RWPE2 (cell line): ENCODE data around the gene NAT10.

Experiments
- ATAC-seq: fragments of 200-7000 bp; cut with Tn5 transposase; 3 replicates; pipeline ENCODE4 v1.9.1; 2021; ENCODE audit warnings: low read depth
- DNase-seq: peaks from one replicate; pipeline ENCODE4 v3.0.0-alpha.2; 2020; ENCODE audit warnings: low spot score
- H3K27ac ChIP-seq: fragments of 450-650 bp; 2 replicates; pipeline ENCODE4 v1.5.1; 2017; ENCODE audit warnings: mild to moderate bottlenecking; ENCODE audit not compliant: poor library complexity, severe bottlenecking
- H3K27me3 ChIP-seq: fragments of 250-450 bp; sonication (Bioruptor Pico); 2 replicates; pipeline ENCODE4 v1.5.1; 2021; ENCODE audit warnings: mild to moderate bottlenecking, moderate library complexity; ENCODE audit not compliant: insufficient read depth, poor library complexity, severe bottlenecking
- H3K36me3 ChIP-seq: fragments of 250-450 bp; sonication (Bioruptor Pico); 2 replicates; pipeline ENCODE4 v1.5.1; 2020; ENCODE audit warnings: low read depth, mild to moderate bottlenecking, moderate library complexity
- H3K4me1 ChIP-seq: fragments of 250-450 bp; sonication (Bioruptor Pico); 2 replicates; pipeline ENCODE4 v1.5.1; 2021; ENCODE audit warnings: mild to moderate bottlenecking, moderate library complexity; ENCODE audit not compliant: insufficient read depth, poor library complexity, severe bottlenecking
- H3K4me3 ChIP-seq: fragments of 250-450 bp; sonication (Bioruptor Pico); 2 replicates; pipeline ENCODE4 v1.5.1; 2021; ENCODE audit warnings: mild to moderate bottlenecking, moderate library complexity; ENCODE audit not compliant: severe bottlenecking
- H3K9me3 ChIP-seq: fragments of 250-450 bp; sonication (Bioruptor Pico); 2 replicates; pipeline ENCODE4 v1.5.1; 2021; ENCODE audit warnings: mild to moderate bottlenecking, moderate library complexity; ENCODE audit not compliant: severe bottlenecking
- TF ChIP-seq, protein P1 (sequence below): fragments of 450-650 bp; IDR thresholded peaks from one replicate; pipeline ENCODE4 v1.5.1; 2017; ENCODE audit warnings: mild to moderate bottlenecking, moderate library complexity; ENCODE audit not compliant: poor library complexity, severe bottlenecking

NAT10 gene

DNA sequence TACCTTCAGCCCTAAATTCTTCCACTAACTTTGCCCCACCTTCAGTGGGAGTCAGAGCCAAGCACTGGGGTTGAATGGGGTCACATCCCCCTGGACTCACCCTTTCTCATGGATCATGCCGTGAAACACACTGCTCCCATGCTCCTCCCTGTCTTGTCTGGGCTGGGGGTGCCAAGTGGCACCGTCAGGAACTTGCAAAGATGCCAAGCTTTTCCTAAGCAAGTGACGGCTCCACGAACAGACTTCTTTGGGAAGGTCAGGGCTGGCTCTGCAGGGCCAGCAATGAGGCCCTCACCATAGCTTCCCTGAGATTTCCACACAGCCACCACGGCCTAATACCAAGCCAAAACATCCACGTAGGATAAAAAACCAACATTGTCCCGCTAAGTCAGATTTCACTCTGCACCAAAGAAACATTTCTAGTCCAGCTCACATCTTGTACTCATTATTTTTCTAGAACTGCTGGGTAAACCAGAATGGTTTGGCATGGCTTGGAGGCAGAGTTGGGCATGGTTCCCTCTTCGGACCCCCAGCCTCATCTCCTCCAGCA lies 76.5 kb downstream of the NAT10 start:
- H3K4me1 ChIP-seq: peaks cover 9% of the 10 kb centered on the region
- ATAC-seq (no peak), DNase-seq (no peak)
- H3K4me3 ChIP-seq: no peak overlapping the region
- TF ChIP-seq, protein P1, sequence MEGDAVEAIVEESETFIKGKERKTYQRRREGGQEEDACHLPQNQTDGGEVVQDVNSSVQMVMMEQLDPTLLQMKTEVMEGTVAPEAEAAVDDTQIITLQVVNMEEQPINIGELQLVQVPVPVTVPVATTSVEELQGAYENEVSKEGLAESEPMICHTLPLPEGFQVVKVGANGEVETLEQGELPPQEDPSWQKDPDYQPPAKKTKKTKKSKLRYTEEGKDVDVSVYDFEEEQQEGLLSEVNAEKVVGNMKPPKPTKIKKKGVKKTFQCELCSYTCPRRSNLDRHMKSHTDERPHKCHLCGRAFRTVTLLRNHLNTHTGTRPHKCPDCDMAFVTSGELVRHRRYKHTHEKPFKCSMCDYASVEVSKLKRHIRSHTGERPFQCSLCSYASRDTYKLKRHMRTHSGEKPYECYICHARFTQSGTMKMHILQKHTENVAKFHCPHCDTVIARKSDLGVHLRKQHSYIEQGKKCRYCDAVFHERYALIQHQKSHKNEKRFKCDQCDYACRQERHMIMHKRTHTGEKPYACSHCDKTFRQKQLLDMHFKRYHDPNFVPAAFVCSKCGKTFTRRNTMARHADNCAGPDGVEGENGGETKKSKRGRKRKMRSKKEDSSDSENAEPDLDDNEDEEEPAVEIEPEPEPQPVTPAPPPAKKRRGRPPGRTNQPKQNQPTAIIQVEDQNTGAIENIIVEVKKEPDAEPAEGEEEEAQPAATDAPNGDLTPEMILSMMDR: no peak
- no peaks in the 10 kb centered on the region for H3K9me3 ChIP-seq
- H3K27me3 ChIP-seq: no peaks in the 10 kb centered on the region
- H3K36me3 ChIP-seq: no peaks in the 10 kb centered on the region
- H3K27ac ChIP-seq: no peak overlapping the region

DNA sequence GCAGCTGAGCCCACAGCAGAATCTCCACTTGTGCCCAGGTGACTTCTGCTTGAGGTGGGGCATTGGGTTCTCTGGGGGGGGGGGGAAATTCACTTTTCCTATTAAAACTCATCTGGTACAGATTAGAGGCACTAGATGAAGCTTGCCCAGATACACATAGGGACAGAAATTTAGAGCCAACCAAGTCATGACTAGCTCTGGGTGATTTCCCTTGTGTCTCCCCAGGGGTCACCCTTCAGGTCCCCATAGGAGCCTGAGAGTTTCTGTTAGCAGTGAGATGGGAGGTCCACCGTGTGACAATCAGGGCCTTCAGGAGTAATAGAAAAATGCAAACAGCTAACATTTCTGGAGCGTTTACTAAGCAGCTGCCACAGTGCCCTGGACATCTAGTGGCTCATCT lies 77.0 kb downstream of the NAT10 start:
- H3K4me1 ChIP-seq: peaks cover 9% of the 10 kb centered on the region
- no peaks in the 10 kb centered on the region for H3K9me3 ChIP-seq
- no peaks in the 10 kb centered on the region for H3K36me3 ChIP-seq
- H3K27ac ChIP-seq: no peak overlapping the region
- TF ChIP-seq, protein P1: no peak
- DNase-seq (no peak), ATAC-seq (no peak)
- H3K4me3 ChIP-seq: no peak overlapping the region
- no peaks in the 10 kb centered on the region for H3K27me3 ChIP-seq

DNA sequence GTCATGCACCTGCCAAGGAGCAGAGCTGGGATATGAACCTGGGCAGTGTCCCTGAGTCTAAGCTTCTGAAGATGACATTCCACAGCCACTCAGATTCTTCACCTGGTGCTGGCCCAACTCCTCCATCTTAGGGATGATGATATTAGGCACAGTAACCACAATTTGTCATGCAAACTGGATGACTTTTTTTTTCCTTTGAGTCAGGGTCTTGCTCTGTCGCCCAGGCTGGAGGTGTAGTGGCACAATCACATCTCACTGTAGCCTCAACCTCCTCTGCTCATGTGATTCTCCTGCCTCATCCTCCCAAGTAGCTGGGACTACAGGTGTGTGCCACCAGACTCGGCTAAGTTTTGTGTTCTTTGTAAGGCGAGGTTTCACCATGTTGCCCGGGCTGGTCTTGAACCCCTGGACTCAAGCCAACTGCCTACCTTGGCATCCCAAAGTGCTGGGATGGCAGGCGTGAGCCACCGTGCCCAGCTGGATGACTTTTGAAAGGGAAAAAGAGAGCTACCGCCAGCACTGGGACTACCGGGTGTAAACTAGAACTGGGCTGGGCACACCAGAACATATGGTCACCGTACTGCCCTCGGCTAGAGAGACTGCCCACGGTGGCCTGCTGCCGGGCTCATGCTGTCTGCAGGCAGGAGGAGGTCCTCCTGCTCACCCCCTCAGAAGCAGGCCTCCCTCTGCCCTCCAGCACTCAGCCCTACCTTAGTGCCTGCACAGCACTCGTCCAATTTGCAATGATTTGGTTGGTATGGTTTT lies 77.7 kb downstream of the NAT10 start:
- no peaks in the 10 kb centered on the region for H3K9me3 ChIP-seq
- no peak overlapping the region for H3K27ac ChIP-seq
- no peak overlapping the region for H3K4me3 ChIP-seq
- peaks cover 9% of the 10 kb centered on the region for H3K4me1 ChIP-seq
- ATAC-seq (no peak), DNase-seq (no peak)
- no peaks in the 10 kb centered on the region for H3K36me3 ChIP-seq
- TF ChIP-seq, protein P1: no peak
- no peaks in the 10 kb centered on the region for H3K27me3 ChIP-seq

DNA sequence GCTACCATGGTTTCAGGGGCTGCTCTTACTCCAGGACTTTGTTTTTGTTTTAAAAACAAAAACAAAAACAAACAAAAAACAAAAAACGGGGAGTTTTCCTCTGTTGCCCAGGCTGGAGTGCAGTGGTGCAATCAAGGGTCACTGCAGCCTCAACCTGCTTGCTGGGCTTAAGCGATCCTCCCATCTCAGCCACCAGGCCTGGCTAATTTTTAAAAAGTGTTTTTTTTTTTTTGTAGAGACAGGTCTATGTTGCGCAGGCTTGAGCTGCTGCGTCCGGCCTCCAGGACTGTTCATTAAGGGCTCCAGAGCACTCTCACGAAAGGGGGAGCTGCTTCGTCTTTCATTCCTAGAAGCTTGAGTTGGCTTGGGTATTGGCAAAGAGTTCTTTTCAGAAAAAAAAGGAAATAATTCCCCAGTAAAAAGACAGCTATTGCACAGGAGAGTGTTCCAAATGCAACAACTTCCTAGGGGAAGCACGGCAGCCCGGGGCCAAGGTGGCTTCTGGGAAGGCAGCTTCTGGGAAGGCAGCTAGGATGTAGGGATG lies 78.5 kb downstream of the NAT10 start:
- no peaks in the 10 kb centered on the region for H3K27me3 ChIP-seq
- H3K4me3 ChIP-seq: no peak overlapping the region
- peaks cover 9% of the 10 kb centered on the region for H3K4me1 ChIP-seq
- TF ChIP-seq, protein P1: no peak
- H3K36me3 ChIP-seq: no peaks in the 10 kb centered on the region
- DNase-seq (no peak), ATAC-seq (no peak)
- no peaks in the 10 kb centered on the region for H3K9me3 ChIP-seq
- H3K27ac ChIP-seq: no peak overlapping the region
